Measurements from ENCODE around the gene MKNK1.

The MKNK1 gene

GRCh38 chr1:46558141-46558963 lies 45.7 kb downstream of the MKNK1 start:
- no peak for DNase-seq (ENCODE audit: low spot score)

- DNase-seq (ENCODE audit: low spot score): no peak
Observed at GRCh38 chr1:46557403-46557802, 46.7 kb downstream of the MKNK1 start.

GRCh38 chr1:46556822-46557221 lies 47.2 kb downstream of the MKNK1 start:
- no peak for DNase-seq (ENCODE audit: low spot score)

- no peak for DNase-seq (ENCODE audit: low spot score)
Observed at GRCh38 chr1:46555826-46556619, 48.0 kb downstream of the MKNK1 start.

GRCh38 chr1:46554597-46555381 lies 49.3 kb downstream of the MKNK1 start:
- DNase-seq (ENCODE audit: low spot score): no peak

- DNase-seq (ENCODE audit: low spot score): no peak
Observed at GRCh38 chr1:46554236-46554596, 49.9 kb downstream of the MKNK1 start.

- DNase-seq (ENCODE audit: low spot score): no peak
Observed at GRCh38 chr1:46553506-46553905, 50.6 kb downstream of the MKNK1 start.

GRCh38 chr1:46552357-46553237 lies 51.5 kb downstream of the MKNK1 start:
- DNase-seq (ENCODE audit: low spot score): no peak

GRCh38 chr1:46551597-46552095 lies 52.4 kb downstream of the MKNK1 start, which contains the start of gene KNCN:
TSS of gene KNCN (minus strand) at chr1:46551647. CDS start at chr1:46551215, 432 bp downstream.
- no peak for DNase-seq (ENCODE audit: low spot score)

GRCh38 chr1:46550751-46551231 lies 53.3 kb downstream of the MKNK1 start:
- DNase-seq (ENCODE audit: low spot score): no peak

GRCh38 chr1:46549697-46550681 lies 54.1 kb downstream of the MKNK1 start:
- DNase-seq (ENCODE audit: low spot score): peak; percentile 64

GRCh38 chr1:46547481-46548383 lies 56.3 kb downstream of the MKNK1 start:
- DNase-seq (ENCODE audit: low spot score): peak; percentile 75

- no peak for DNase-seq (ENCODE audit: low spot score)
Observed at GRCh38 chr1:46546210-46546609, 57.9 kb downstream of the MKNK1 start.

- no peak for DNase-seq (ENCODE audit: low spot score)
Observed at GRCh38 chr1:46545784-46546183, 58.3 kb downstream of the MKNK1 start.

- no peak for DNase-seq (ENCODE audit: low spot score)
Observed at GRCh38 chr1:46544561-46545240, 59.4 kb downstream of the MKNK1 start.

GRCh38 chr1:46543761-46544560 lies 60.1 kb downstream of the MKNK1 start:
- DNase-seq (ENCODE audit: low spot score): no peak

GRCh38 chr1:46543382-46543760 lies 60.7 kb downstream of the MKNK1 start:
- no peak for DNase-seq (ENCODE audit: low spot score)

All from NAMALWA (cell line).